Upper lobe of left lung (tissue), 6 donors: ENCODE results near the gene PLCXD1. TPM values are rescaled to one million over a fixed set of nuclear protein-coding genes. Genes with fewer than 3 reads are reported as not detected.

Source experiments
- ATAC-seq, 2 donors: fragments of 200-7000 bp; cut with Tn5 transposase; one replicate each; pipeline ENCODE4 v1.9.1; 2022; ENCODE audit warnings: mild to moderate bottlenecking in 2 of 2, moderate library complexity in 2 of 2; ENCODE audit not compliant: low FRiP score in 2 of 2
- DNase-seq, 2 donors: peaks; one replicate each; pipeline ENCODE4 v3.0.0-alpha.2; 2019 to 2020
- H3K27ac ChIP-seq, 4 donors: fragments of 200-600 bp; sonication (generic); one replicate each; pipeline ENCODE4 v1.5.1; 2016 to 2019
- H3K27me3 ChIP-seq, 4 donors: fragments of 200-600 bp; sonication (generic); one replicate each; pipeline ENCODE4 v1.5.1; 2017 to 2019
- H3K36me3 ChIP-seq, 4 donors: fragments of 200-600 bp; sonication (generic); one replicate each; pipeline ENCODE4 v1.5.1; 2016 to 2019
- H3K4me1 ChIP-seq, 4 donors: fragments of 200-600 bp; sonication (generic); one replicate each; pipeline ENCODE4 v1.5.1; 2018 to 2019
- H3K4me3 ChIP-seq, 4 donors: fragments of 200-600 bp; sonication (generic); one replicate each; pipeline ENCODE4 v1.5.1; 2017 to 2019; ENCODE audit warnings: mild to moderate bottlenecking in 2 of 4, moderate library complexity in 1 of 4
- H3K9me3 ChIP-seq, 4 donors: fragments of 200-600 bp; sonication (generic); one replicate each; pipeline ENCODE4 v1.5.1; 2018 to 2019
- EP300 ChIP-seq, 4 donors: sonication (generic); formaldehyde crosslinking; IDR thresholded peaks; one replicate each; pipeline ENCODE4 v1.5.1; 2017; ENCODE audit warnings: antibody characterized with exemption in 4 of 4, control low read depth in 2 of 4
- POLR2A ChIP-seq, 4 donors: fragments of 450-650 bp; IDR thresholded peaks; one replicate each; pipeline ENCODE4 v1.5.1; 2016 to 2017; ENCODE audit warnings: antibody characterized with exemption in 4 of 4, mild to moderate bottlenecking in 2 of 4
- POLR2AphosphoS5 ChIP-seq, 2 donors: sonication (generic); formaldehyde crosslinking; IDR thresholded peaks; one replicate each; pipeline ENCODE4 v1.5.1; 2017; ENCODE audit warnings: antibody characterized with exemption in 2 of 2
- WGBS, 2 donors: methylation state at CpG; one replicate each; pipeline ENCODE4 v1.1.5; 2017 to 2018; 5-methylcytosine and 5-hydroxymethylcytosine counted together
- total RNA-seq, 6 donors: library from RNA; depleted of rRNA in 4 of 6; stranded (reverse); fragments of >200 nt in 4 of 6; gene quantifications; one replicate each; pipeline versions ENCODE4 v1.1.0 to v1.2.1, GENCODE V29; 2016 to 2021
- TF ChIP-seq, protein P1 (sequence below), 6 experiments: fragments of 450-650 bp in 4 of 6; fragments of 200-600 bp in 2 of 6; sonication (generic) in 2 of 6; IDR thresholded peaks; one replicate each; pipeline ENCODE4 v1.5.1; 2016 to 2019; ENCODE audit warnings: antibody characterized with exemption in 6 of 6
- donor health status: DM: no; HTN: no; CAD: no; lungs with moderate emphysema.
- donor health status: DM: no; HTN: yes; CAD: no; lungs with severe emphysema.

PLCXD1 gene
- total RNA-seq, 6 donors from 2014 or later, result 7.8 to 75.4 (median 19.2) TPM

- no peak for DNase-seq
- WGBS, 2 donors, result 88 to 96% methylated on average over 17 of the region's 17 CpGs
- no peaks in the 10 kb centered on the region for H3K9me3 ChIP-seq
Observed at GRCh38 chrX:335758-336155, 54.6 kb downstream of the PLCXD1 start.

GRCh38 chrX:336227-336626 lies 55.0 kb downstream of the PLCXD1 start:
- peaks cover 2 to 6% (median 5%) of the 10 kb centered on the region in 4 donors for H3K4me1 ChIP-seq
- DNase-seq (no peak), ATAC-seq (no peak)
- WGBS, 2 donors, result 87 to 90% methylated on average over 21 of the region's 21 CpGs
- no peak overlapping the region for H3K27ac ChIP-seq
- H3K9me3 ChIP-seq, result no peaks in the 10 kb centered on the region
- peaks cover 0 to 23% (median 5%) of the 10 kb centered on the region in 4 donors for H3K36me3 ChIP-seq
- TF ChIP-seq, protein P1, sequence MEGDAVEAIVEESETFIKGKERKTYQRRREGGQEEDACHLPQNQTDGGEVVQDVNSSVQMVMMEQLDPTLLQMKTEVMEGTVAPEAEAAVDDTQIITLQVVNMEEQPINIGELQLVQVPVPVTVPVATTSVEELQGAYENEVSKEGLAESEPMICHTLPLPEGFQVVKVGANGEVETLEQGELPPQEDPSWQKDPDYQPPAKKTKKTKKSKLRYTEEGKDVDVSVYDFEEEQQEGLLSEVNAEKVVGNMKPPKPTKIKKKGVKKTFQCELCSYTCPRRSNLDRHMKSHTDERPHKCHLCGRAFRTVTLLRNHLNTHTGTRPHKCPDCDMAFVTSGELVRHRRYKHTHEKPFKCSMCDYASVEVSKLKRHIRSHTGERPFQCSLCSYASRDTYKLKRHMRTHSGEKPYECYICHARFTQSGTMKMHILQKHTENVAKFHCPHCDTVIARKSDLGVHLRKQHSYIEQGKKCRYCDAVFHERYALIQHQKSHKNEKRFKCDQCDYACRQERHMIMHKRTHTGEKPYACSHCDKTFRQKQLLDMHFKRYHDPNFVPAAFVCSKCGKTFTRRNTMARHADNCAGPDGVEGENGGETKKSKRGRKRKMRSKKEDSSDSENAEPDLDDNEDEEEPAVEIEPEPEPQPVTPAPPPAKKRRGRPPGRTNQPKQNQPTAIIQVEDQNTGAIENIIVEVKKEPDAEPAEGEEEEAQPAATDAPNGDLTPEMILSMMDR (IDR thresholded peaks at IDR 0.05), result no peak
- TF ChIP-seq EP300 (IDR thresholded peaks at IDR 0.05) (no peak), POLR2A (IDR thresholded peaks at IDR 0.05) (no peak), POLR2AphosphoS5 (IDR thresholded peaks at IDR 0.05) (no peak)
- H3K27me3 ChIP-seq, result peaks cover 0 to 6% (median 3%) of the 10 kb centered on the region in 4 donors
- no peak overlapping the region for H3K4me3 ChIP-seq

More at GRCh38 chrX:335758-336155, 54.6 kb downstream of the PLCXD1 start:
- ATAC-seq, result no peak
- Histone ChIP-seq H3K4me3 (no peak overlapping the region), H3K27ac (no peak overlapping the region), H3K36me3 (peaks cover 0 to 23% (median 4%) of the 10 kb centered on the region in 4 donors), H3K4me1 (peaks cover 7 to 11% (median 8%) of the 10 kb centered on the region in 4 donors), H3K27me3 (peaks cover 0 to 11% (median 5%) of the 10 kb centered on the region in 4 donors)
- no peak for TF ChIP-seq POLR2AphosphoS5 (IDR thresholded peaks at IDR 0.05)
- TF ChIP-seq EP300 (IDR thresholded peaks at IDR 0.05), result no peak
- TF ChIP-seq, protein P1 (IDR thresholded peaks at IDR 0.05), result no peak
- TF ChIP-seq POLR2A (IDR thresholded peaks at IDR 0.05), result no peak

- ATAC-seq (no peak), DNase-seq (peak in 1 of 2 donors; percentile 62)
- H3K4me1 ChIP-seq, result no peaks in the 10 kb centered on the region
- H3K27me3 ChIP-seq, result no peaks in the 10 kb centered on the region
- H3K27ac ChIP-seq, result no peak overlapping the region
- 80 to 83% methylated on average over 35 to 38 of the region's 38 CpGs for WGBS, 2 donors
- TF ChIP-seq, protein P1 (IDR thresholded peaks at IDR 0.05), result no peak
- TF ChIP-seq POLR2A (IDR thresholded peaks at IDR 0.05), result no peak
- no peak for TF ChIP-seq EP300 (IDR thresholded peaks at IDR 0.05)
- TF ChIP-seq POLR2AphosphoS5 (IDR thresholded peaks at IDR 0.05), result no peak
- H3K4me3 ChIP-seq, result no peak overlapping the region
- H3K36me3 ChIP-seq, result peaks cover 0 to 23% (median 5%) of the 10 kb centered on the region in 4 donors
- H3K9me3 ChIP-seq, result no peaks in the 10 kb centered on the region
Observed at GRCh38 chrX:337331-337831, 56.2 kb downstream of the PLCXD1 start.

- Histone ChIP-seq H3K9me3 (no peaks in the 10 kb centered on the region), H3K27ac (no peak overlapping the region), H3K36me3 (peaks cover 0 to 14% (median 3%) of the 10 kb centered on the region in 4 donors), H3K4me1 (no peaks in the 10 kb centered on the region), H3K27me3 (no peaks in the 10 kb centered on the region), H3K4me3 (no peak overlapping the region)
- WGBS, 2 donors, result 90 to 92% methylated on average over 47 to 51 of the region's 53 CpGs
- DNase-seq (peak in 1 of 2 donors; percentile 79), ATAC-seq (no peak)
- TF ChIP-seq, protein P1 (IDR thresholded peaks at IDR 0.05), result no peak
- no peak for TF ChIP-seq POLR2A (IDR thresholded peaks at IDR 0.05)
- no peak for TF ChIP-seq POLR2AphosphoS5 (IDR thresholded peaks at IDR 0.05)
- TF ChIP-seq EP300 (IDR thresholded peaks at IDR 0.05), result no peak
Observed at GRCh38 chrX:338281-338835, 57.2 kb downstream of the PLCXD1 start.
